Kidney epithelial cell (primary cell): ENCODE data around the gene CFAP58. TPM values are rescaled to one million over a fixed set of nuclear protein-coding genes. Genes with fewer than 3 reads are reported as not detected.

Source experiments
- DNase-seq: peaks from one replicate; pipeline ENCODE4 v3.0.0-alpha.2; 2010; ENCODE audit warnings: low read depth
- H3K27me3 ChIP-seq: 2 replicates; pipeline ENCODE4 v1.6.0; 2011; ENCODE audit warnings: low read length; ENCODE audit not compliant: control insufficient read depth, insufficient read depth
- H3K36me3 ChIP-seq: 2 replicates; pipeline ENCODE4 v1.5.1; 2011; ENCODE audit warnings: low read length; ENCODE audit not compliant: control insufficient read depth, insufficient read depth
- H3K4me3 ChIP-seq: 2 replicates; pipeline ENCODE4 v1.5.1; 2011; ENCODE audit warnings: low read depth, mild to moderate bottlenecking, control low read depth, low read length
- CTCF ChIP-seq: IDR thresholded peaks from 2 replicates; pipeline ENCODE4 v1.5.1; 2011; ENCODE audit warnings: mild to moderate bottlenecking, moderate library complexity, low read length, control low read depth, inconsistent platforms; ENCODE audit not compliant: insufficient read depth, poor library complexity, severe bottlenecking
- total RNA-seq: library from RNA; depleted of rRNA; stranded (reverse); fragments of >200 nt; gene quantifications from 2 replicates; pipeline ENCODE4 v1.2.3, GENCODE V29; 2015

CFAP58 gene
- total RNA-seq, 1 donor from 2014 or later: 0.75 TPM

- H3K36me3 ChIP-seq: no peaks in the 10 kb centered on the region
- H3K27me3 ChIP-seq: no peaks in the 10 kb centered on the region
- no peak for TF ChIP-seq CTCF
- DNase-seq: no peak
- H3K4me3 ChIP-seq: no peak overlapping the region
Measured at GRCh38 chr10:104424719-104425118, 71.1 kb downstream of the CFAP58 start.

DNA sequence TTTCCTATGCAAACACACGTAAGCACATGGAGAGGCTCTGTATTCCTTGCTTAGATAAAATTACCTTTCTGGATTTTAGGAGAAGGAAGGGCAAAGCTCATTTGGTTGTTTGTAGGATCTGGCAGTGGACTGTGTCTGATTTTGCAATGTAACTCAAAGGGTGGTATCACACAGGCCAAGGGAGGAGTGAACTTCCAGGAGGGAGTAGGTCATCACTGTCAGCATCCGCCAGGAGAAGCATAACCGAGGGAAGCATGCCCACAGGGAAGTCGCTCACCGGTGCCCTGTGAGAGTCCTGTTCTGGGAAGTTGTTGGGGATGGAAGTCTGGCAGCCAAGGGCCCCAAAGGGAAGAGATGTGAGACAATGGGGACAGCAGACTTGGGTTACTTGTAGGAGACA is 74.4 kb downstream of the CFAP58 start:
- Histone ChIP-seq H3K4me3 (no peak overlapping the region), H3K27me3 (no peaks in the 10 kb centered on the region), H3K36me3 (no peaks in the 10 kb centered on the region)
- no peak for TF ChIP-seq CTCF
- DNase-seq: no peak

GRCh38 chr10:104429846-104430245 is 76.2 kb downstream of the CFAP58 start:
- no peak overlapping the region for H3K4me3 ChIP-seq

GRCh38 chr10:104430360-104430759 is 76.7 kb downstream of the CFAP58 start:
- Histone ChIP-seq H3K4me3 (no peak overlapping the region), H3K27me3 (no peaks in the 10 kb centered on the region), H3K36me3 (no peaks in the 10 kb centered on the region)
- no peak for TF ChIP-seq CTCF
- no peak for DNase-seq

More at GRCh38 chr10:104429846-104430245, 76.2 kb downstream of the CFAP58 start:
- Histone ChIP-seq H3K36me3 (no peaks in the 10 kb centered on the region), H3K27me3 (no peaks in the 10 kb centered on the region)
- no peak for TF ChIP-seq CTCF
- DNase-seq: no peak

DNA sequence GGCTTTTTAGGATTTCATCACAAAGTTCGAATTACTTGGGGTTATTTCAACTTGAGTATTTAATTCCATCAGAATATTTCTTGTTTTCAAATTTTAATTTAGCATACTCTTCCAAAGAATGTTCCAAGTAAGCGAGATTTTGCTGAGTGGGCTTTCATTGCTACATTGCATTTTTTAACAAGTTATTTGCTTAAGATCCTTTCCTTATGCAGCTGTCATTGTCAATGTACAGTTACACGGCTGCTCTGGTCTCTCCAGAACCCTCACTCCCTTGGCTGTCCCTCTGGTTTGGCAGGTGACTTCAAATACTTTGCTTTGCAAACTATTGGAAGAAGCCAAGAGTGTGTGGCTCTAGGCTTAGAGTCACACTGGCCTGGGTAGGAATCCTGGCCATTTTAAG is 80.0 kb downstream of the CFAP58 start:
- no peaks in the 10 kb centered on the region for H3K36me3 ChIP-seq
- no peak for DNase-seq
- TF ChIP-seq CTCF: no peak
- no peak overlapping the region for H3K4me3 ChIP-seq
- no peaks in the 10 kb centered on the region for H3K27me3 ChIP-seq

GRCh38 chr10:104434601-104435000 is 81.0 kb downstream of the CFAP58 start:
- no peaks in the 10 kb centered on the region for H3K36me3 ChIP-seq
- TF ChIP-seq CTCF: no peak
- no peaks in the 10 kb centered on the region for H3K27me3 ChIP-seq
- DNase-seq: no peak
- H3K4me3 ChIP-seq: no peak overlapping the region
